ENCODE data around the gene CHRD.

CHRD gene

DNA sequence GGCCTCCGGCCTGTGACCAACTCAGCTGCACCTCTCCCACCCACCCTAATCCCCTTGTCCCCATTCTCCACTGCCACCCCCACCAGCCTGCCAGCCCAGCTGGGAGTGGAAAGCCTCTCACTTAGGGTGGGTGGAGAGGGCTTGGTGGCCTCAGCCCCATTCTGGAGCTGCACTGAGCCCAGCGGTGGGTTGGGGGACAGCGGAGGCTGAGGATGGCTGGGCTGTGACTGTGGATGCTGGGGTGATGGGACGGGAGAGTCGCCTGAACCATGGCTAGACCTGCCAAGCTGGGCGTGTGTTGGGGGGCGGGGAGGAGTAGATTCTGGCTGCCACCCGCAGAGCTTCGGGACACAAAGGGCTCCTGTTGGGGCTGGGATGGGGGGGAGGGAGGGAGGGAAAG lies 20.2 kb upstream of the CHRD start:
- FAIRE-seq (no peak), DNase-seq (ENCODE audit: extremely low spot score, insufficient read length, low read depth) (no peak)

DNA sequence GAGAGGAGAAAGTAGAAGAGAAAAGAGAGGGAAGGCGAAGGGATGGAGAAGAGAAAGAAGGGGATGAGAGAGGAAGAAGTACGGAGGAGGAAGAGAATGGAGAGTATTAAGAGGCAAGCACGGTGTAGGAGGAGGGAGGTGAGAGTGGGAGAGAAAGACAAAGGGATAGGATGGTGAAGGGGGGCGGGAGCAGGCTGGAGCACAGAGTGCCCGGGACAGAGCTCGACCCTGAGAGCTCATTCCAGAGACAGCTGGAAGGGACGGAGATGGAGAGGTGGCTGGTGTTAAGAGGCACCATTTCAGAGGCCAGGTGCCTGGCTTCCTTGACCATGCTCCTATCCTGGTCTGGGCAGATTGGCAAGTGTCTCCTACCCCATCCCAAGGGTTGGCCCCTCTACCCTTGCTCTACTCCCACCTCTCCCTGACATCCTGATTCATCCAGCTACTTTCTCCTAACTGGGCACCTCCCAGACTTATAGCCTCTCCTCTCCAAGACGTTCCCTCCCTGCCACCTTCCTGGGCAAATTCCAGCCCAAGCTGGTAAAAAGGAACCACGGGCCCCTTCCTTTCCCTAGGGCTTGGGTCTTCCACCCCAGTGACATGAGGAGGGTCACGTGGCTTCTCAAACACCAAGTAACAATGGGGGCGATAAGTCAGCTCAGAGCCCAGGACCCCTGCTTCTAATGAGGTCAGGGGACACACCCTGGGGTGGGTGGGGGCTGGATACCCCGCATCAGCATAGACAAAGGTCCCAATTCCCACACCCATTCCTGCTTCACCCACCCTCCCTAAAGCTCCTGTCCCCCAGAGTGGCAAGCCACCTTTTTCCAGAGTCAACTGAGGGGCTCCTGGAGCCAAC lies 19.6 kb upstream of the CHRD start:
- FAIRE-seq (no peak), DNase-seq (ENCODE audit: extremely low spot score, insufficient read length, low read depth) (no peak)

DNA sequence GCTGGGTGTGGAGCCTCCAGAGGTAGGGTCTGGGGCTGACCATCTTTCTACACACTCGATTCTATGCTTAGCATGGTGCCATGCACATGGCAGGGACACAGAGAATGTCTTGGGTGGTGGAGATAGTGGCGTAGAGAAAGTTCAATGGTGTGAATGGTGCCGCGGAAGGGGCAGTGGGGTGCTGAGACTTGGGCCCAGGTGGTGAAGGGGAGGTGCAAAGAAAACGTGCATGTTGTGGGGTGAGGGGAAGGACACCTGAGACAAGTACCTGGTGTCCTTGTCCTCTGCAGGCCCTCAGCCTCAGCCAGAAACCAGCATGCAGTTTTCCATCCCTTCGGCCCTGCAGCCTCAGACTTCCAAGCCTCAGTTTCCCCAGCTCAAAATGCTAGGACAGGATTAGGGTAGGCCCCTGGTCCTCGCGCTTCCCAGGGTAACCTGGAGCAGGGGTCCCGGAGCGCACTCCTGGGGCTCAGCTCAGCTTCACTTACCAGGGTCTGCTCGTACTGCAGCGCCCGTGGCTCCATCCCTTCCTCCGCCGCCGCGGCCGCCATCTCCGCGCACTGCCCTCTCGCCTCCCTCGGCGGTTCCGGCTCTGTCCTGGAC lies 18.8 kb upstream of the CHRD start:
- FAIRE-seq (no peak), DNase-seq (ENCODE audit: extremely low spot score, insufficient read length, low read depth) (no peak)

DNA sequence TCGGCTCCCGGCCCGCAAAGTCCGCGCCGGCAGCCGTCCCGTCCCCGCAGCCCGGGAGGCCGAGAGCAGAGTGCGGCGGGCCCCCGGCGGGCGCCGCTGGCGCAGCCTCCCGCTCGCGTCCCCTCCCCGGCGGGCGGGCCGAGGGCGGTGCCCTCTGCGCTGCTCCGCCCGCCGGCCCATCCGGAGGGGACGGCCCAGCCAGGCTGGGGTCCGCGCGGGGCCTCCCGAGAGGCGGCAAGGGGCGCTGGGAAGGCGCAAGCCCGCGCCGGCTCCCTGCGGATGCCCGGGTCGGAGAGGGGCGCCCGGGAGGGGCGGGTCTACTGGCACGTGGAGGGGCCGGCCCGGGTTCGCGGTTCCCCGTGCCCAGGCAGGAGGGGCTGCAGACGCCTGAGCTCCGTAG lies 18.3 kb upstream of the CHRD start, which contains the start of the genes CLCN2 and POLR2H:
Gene CLCN2, minus strand, starts transcription at position 74 of the 400 bp plus-strand sequence. CDS start 126 bp downstream, outside the sequence.
Gene POLR2H, plus strand, starts transcription at position 179 of the 400 bp plus-strand sequence. CDS start 1,783 bp downstream, outside the sequence.
- FAIRE-seq = no peak

DNA sequence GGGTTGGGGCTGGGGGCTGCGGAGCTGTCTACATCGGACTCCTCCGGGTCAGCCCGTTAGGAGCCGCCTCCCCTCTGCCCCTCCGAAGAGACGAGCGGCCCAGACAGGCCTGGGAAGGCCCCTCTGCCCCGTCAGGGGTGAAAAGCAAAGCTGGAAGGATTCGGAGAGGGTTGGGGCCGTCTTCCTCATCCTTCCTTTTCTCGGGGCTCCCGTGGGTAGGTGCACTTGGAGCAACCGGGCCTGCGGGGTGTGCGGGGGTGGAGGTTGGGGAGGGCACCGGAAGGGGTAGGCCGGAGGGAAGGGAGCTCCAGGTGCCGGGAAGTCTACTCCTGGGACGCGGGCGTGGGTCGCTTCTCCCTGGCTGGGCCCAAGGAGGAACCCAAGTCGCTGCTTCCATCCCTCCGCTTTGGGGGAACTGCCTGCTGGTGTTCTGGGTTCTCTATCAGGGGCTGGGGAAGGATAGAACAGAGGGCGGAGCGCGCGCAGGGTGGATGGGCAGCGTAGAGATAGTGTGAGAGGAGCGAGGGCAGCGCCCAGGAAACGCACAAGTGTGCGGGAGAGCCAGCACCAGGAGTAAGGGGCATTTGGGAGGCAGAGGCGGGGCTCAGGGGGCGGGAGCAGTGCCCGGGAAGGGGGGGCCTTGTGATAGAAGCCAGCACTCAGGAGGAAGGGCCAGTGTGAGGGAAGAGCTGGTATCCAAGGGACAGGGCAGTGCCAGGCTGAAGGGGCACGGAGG lies 17.8 kb upstream of the CHRD start:
- FAIRE-seq = no peak

More for the DNA sequence above, 18.3 kb upstream of the CHRD start, which contains the start of the genes CLCN2 and POLR2H:
- DNase-seq (ENCODE audit: extremely low spot score, insufficient read length, low read depth) = no peak

DNA sequence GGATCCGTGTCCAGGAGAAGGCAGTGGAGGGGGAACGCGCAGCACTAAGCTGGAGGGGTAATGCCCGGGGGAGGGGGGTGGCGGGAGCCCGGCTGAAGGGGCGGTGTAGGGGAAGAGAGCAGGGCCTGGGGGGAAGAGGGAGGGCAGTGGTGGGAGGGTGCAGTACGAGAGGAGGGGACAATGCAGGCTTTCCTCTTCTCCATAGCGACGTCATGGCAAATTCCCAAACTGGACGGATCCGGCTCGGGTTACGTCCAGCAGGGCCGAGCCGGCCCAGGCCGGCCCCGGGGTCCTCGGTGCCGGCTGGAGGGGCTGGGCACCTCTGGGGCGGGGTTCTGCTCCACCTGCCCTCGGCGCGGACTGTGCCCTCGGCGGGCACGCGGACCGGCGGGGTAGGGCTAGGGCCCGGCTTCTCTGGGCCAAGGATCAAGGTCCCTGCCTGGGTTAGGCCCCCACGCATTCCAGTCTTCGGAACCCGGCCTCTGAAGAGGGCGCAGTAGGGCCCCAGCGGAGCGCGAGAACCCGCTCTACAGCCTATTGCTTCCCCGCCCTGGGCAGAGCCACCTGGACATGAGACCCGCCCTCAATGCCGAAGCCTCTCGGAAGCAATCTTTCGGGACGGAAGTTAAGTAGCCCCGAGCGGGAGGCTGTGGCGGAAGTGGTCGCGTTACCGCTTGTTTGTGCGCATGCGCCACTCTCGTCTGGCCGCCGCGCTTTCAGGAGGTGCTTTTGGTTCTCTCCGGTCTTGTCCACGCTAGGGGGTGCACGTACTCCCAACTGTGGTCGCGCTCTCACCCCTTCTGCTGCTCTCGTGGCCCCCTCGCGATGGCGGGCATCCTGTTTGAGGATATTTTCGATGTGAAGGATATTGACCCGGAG lies 16.9 kb upstream of the CHRD start:
- FAIRE-seq (peak; percentile 99), DNase-seq (ENCODE audit: extremely low spot score, insufficient read length, low read depth) (peak; percentile 96)

More for the DNA sequence above, 17.8 kb upstream of the CHRD start:
- peak; percentile 22 for DNase-seq (ENCODE audit: extremely low spot score, insufficient read length, low read depth)

DNA sequence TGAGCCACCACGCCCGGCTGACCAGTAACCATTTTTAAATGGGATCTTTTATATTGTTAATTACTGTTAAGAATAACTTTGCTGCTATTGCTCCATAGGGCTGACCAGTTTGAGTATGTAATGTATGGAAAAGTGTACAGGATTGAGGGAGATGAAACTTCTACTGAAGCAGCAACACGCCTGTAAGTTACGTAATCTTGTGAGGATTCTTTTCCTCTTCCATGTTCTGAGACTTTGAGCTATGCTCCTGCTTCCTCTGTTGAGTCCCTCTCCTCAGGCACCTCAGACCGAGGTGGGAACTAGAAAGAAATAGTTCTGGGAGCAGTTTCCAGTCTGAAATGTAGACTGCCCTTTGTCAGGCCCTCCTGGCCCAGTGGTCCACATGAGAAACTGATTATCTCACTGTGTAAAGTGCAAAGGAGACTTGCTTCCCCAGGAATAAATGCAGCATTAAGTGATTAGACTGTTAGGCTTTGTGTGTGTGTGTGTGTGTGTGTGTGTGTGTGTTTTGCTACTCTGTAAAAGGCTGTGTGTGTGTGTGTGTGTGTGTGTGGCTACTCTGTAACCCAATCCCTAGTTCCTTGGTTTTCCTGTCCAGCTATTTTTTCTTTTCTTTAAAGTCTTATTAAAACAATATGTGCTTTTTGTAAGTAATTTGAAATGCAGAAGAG lies 13.1 kb upstream of the CHRD start:
- FAIRE-seq (no peak), DNase-seq (ENCODE audit: extremely low spot score, insufficient read length, low read depth) (no peak)

DNA sequence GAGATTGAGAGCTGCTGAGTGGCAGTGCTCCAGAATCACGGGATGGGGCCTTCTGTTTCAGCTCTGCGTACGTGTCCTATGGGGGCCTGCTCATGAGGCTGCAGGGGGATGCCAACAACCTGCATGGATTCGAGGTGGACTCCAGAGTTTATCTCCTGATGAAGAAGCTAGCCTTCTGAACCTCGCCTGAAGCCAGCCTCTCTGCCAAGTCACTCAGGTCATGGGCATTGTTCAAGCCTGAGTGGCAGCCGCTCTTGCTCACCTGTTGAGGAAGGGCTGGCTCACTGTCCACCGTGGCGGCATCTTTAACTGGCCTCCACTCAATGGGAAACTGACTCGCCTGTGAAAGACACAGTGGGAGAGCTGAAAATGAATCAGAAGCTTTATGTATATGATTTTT lies 11.7 kb upstream of the CHRD start:
- FAIRE-seq (no peak), DNase-seq (ENCODE audit: extremely low spot score, insufficient read length, low read depth) (no peak)

DNA sequence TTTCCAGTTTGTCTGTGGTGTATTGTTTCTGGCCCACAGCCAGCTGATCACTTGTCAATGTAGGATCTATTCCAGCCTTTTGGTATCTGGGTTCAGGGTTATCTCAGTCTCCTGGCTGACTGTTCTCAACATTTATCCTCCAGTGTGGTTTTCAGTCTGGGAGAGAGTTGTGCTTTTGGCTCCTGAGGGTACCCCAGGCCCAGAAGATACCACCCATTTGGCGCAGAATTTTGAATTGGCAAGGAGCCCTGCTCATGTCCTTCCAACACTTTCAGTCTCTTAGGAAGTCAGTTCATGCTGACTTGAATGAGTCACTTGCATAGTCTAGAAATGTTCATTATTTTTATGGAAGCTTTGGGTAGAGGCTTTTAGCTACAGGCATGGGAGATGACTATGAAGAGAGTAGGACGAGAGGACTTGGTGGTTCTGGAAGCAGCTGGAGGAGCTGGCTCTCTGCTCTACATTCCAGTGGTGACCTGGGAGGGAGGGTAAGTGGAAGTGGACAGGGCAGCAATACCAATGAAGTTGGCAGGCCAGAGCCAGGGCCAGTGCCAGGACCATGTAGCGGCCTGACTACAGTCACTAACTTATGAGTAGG lies 11.2 kb upstream of the CHRD start:
- FAIRE-seq = no peak
- no peak for DNase-seq (ENCODE audit: extremely low spot score, insufficient read length, low read depth)

DNA sequence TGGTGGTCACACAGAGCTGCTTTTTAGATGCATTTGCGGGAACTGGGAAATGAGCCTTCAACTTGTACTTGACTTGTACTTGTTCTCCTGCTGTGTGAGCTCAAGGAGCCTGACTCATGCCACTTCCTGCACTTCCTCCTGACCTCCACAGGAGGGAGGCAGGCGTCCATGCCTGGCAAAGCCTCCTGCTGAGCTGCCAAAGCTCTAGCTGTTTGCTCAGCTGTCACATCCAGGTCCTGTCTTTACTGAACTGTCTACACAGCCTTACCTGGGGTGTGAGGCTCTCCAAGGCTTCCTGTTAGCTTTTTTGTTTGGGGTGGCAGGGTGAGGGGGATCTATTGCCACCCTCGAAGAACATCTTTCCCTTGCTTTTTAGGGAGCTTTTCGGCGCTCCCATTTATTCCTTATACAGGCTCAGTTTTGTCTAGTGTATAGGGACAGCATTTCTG lies 8.3 kb upstream of the CHRD start:
- peak; percentile 59 for DNase-seq (ENCODE audit: extremely low spot score, insufficient read length, low read depth)
- peak; percentile 62 for FAIRE-seq

DNA sequence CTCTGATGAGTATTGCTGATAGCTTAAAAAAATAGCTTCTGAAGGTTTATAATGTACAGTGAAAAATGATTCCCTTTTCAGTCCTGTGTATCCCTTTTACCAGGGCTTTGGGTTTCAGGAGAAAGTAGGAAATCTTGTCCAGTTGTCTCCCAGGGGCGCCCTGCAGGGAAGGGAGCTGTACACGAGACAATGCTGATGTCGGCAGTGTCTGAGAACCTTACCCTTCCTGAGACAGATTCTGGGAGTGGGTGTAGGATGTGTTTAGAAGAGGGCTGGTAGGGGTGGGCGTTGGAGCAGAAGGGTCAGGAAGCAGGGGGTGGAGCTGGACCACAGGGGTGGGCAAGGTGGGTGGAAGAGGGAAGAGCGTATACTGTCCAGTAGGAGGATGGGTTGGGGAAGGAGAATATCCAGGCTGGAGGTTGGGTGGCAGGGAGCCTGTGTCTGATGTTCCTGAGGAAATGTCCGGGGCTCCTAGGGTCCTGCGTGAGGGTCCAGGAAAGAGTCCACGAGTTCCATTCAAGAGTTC lies 7.5 kb upstream of the CHRD start:
- FAIRE-seq = no peak

DNA sequence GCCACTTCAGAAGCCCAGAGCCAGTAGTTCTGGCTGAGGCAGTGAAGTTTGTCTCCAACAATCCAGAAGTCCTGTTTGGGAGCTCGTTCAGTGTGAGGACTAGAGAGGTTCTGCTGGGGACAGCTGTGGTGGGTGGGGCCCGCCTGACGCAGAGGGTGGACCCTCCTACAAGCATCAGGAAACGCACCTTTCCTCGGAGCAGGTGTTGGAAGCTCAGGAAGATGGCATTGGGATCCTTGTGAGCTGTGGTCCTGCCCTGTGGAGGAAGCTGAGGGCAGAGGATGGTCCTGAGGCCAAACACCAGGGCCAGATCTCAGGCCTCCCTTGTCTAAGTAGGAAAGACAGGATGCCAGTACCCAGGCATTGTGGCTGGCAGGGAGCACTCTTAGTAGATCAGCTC lies 6.9 kb upstream of the CHRD start:
- DNase-seq (ENCODE audit: extremely low spot score, insufficient read length, low read depth) (no peak), FAIRE-seq (no peak)

More for the DNA sequence above, 7.5 kb upstream of the CHRD start:
- DNase-seq (ENCODE audit: extremely low spot score, insufficient read length, low read depth) = no peak

DNA sequence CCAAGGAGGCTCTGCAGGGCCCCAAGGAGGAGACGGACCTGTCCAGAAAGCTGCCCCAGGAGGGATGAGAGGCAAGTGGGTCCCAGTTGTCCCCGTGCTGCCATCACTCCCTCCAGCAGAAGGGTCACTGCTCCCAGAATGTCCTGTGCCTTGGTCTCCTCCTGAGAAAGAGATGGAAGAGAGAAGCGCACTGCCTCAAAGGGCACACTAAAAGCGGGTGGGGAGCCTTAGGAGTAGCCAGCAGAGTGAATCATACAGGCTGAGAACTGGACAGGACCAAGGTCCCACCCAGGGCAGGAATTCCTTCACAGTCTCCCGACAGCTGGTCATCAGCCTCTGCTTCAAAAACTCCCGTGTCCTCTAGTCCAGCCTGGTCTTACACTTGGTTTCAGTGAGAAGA lies 6.4 kb upstream of the CHRD start:
- FAIRE-seq (no peak), DNase-seq (ENCODE audit: extremely low spot score, insufficient read length, low read depth) (no peak)

DNA sequence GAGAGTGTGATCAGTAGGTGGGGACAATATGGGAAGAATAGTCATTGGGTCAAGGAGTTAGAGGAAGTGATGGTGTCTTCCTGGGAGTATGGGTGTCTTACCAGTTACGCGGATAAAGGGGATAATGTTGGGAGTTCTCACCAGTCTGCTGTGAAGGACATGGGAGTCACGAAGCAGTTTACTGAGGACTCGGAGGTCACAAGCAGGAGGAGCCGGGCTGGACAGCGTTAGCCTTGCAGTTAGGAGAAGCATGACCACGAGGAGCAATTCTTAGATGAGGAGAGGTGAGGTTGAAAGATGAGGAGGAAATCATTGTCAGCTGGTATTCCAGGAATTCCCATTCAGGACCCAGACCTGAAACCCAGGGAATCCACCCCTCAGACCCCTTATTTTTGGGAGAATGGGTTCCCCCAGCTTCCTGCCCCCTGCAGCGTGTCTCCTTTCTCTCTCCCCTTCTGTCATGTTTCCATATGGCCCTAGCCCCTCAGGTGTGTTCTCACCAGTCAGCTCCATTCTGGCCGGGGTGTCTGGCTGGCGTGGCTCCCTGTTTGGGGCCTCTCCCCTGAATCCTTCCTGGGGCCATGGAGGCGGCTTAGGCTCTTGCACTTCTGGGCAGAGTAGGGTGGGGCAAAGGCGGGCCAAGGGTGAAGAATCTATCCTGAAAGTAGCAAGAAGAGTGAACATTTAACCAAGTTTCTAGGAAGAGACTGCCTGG lies 4.0 kb upstream of the CHRD start:
- DNase-seq (ENCODE audit: extremely low spot score, insufficient read length, low read depth) (no peak), FAIRE-seq (no peak)

DNA sequence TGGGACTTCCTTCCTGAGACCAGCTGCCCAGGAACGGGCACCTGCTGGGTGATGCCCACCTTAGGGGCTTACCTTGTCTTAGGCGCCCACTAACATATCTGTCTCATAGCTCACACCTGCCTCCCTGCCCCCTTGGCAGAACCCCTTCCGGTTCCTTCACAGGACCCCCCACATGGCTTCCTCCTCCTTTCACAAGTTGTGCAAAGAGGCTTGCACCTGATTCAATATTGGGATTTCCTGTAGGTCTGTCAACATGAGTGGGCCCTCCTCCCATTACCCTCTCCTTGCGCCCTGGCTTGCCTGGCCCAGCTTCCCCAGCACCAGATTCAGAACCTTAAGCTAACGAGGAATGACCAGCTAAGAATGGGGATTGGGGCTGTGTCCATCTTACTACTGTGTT lies 2.5 kb upstream of the CHRD start:
- FAIRE-seq = no peak
- no peak for DNase-seq (ENCODE audit: extremely low spot score, insufficient read length, low read depth)

DNA sequence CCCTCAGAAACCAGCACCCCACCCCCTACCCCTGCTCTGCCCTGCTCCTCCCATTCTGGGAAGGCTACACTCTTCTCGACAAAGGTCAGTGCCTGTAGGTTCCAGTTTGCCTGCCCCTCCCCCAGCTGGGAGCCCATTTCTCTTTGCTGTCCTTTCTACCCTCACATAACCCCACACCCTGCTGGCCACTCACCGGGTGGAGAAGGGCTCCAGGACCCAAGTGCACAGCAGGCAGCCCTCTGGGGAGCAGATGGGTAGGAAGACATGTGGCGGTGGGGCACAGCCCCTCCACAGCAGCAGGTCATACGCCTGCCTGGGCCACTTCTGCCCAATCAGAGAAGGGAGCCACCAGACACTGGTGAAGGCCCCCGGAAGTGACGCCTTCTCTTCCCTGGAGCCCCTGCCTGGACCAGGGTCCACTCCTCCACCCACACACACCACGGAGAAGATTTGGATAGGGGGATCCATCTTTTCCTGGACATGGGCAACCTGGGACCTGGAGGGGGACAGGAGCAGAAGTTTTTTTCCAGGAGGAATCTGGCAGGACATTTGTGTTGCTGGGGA lies 1.9 kb upstream of the CHRD start, which contains the start of gene THPO:
Gene THPO, minus strand, starts transcription at position 326 of the 564 bp plus-strand sequence. CDS start 1,948 bp downstream, outside the sequence.
- DNase-seq (ENCODE audit: extremely low spot score, insufficient read length, low read depth) (no peak), FAIRE-seq (no peak)

DNA sequence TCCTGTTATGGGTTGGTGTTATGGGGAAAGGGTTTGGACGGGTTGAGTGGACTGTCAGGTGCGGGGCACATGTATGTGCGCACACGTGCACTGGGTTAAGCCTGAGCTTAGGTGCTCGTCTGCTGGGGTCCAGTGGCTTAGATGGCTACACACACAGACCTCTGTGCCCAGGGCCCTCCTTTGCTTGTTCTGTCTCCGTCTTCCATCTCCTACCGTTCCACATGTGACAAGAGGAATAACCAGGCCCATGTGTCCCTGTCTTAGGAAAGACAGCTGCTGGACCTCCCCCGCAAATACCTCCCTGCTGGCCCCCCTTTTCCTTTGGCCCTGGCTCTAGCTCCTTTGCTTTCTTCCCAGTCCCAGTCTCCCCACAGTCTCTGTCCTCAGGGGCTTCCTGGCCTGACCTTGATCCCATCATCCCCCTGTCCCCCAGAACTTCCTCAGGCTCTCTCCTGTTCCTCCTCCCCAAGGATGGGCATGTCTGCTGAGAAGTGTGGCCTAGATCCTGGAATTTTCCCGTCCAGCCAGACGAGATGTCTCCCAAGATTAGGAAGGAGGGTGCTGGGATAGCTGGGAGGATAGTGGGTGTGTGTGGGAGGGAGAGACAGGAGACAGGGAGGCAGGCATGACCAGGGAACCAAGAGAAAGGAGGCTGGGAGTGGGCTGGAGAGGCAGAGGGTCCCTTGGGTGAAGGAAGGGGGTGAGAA lies 1.1 kb upstream of the CHRD start:
- DNase-seq (ENCODE audit: extremely low spot score, insufficient read length, low read depth) = no peak
- FAIRE-seq = no peak

All from GM18507 (cell line).